NCI-H526 treated with DMSO at 0.1 percent for 48 hours (cell line): Measurements from ENCODE around the gene SOST.
"Not testable (repeated sequence)": the region's sequence is repeated elsewhere in the genome, so short reads cannot be mapped to it uniquely, and the experiment has no call there.

Experiments used
- DNase-seq: peaks from one replicate; lab custom pipeline; 2025; lab: John Stamatoyannopoulos, UW

The SOST gene

GRCh38 chr17:43758497-43759174 lies at the start of gene SOST:
SOST (minus strand) TSS chr17:43758791; CDS start chr17:43758741, 50 bp downstream.
- DNase-seq, result no peak

- DNase-seq, result no peak
These were observed 49.5 kb upstream of the SOST start for GRCh38 chr17:43808076-43808475.

- DNase-seq, result no peak
These were observed 46.5 kb upstream of the SOST start for GRCh38 chr17:43805117-43805516.

- no peak for DNase-seq
These were observed 45.2 kb upstream of the SOST start for GRCh38 chr17:43803758-43804157.

- DNase-seq, result no peak
These were observed 43.3 kb upstream of the SOST start for GRCh38 chr17:43801844-43802243.

DNA sequence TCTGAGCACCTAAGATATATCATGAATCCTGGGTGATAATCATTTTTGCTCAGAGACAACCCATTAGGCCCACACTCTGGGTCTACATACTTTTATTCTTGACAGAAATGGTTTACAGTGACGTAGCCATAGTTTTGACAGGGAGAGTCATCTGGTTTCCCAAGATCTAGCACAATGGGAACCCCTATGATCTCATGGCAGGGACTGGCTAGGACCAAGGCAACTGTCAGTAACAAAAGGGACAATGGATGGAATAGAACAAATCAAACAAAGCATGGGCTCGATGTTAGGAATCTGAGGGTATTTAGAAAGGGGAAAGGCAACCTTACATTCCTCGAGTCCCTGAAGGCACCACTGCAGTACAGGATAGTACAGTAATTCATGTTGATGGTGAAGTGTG lies 42.1 kb upstream of the SOST start:
- no peak for DNase-seq

GRCh38 chr17:43799047-43799446 lies 40.5 kb upstream of the SOST start:
- DNase-seq, result no peak

GRCh38 chr17:43798024-43798423 lies 39.4 kb upstream of the SOST start:
- not testable (repeated sequence) for DNase-seq

DNA sequence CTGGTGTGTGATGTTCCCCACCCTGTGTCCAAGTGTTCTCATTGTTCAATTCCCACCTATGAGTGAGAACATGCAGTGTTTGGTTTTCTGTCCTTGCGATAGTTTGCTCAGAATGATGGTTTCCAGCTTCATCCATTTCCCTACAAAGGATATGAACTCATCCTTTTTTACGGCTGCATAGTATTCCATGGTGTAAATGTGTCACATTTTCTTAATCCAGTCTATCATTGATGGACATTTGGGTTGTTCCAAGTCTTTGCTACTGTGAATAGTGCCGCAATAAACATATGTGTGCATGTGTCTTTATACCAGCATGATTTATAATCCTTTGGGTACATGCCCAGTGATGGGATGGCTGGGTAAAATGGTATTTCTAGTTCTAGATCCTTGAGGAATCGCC lies 34.1 kb upstream of the SOST start:
- not testable (repeated sequence) for DNase-seq

- peak; percentile 85 for DNase-seq
These were observed 33.0 kb upstream of the SOST start for GRCh38 chr17:43791589-43791988.

DNA sequence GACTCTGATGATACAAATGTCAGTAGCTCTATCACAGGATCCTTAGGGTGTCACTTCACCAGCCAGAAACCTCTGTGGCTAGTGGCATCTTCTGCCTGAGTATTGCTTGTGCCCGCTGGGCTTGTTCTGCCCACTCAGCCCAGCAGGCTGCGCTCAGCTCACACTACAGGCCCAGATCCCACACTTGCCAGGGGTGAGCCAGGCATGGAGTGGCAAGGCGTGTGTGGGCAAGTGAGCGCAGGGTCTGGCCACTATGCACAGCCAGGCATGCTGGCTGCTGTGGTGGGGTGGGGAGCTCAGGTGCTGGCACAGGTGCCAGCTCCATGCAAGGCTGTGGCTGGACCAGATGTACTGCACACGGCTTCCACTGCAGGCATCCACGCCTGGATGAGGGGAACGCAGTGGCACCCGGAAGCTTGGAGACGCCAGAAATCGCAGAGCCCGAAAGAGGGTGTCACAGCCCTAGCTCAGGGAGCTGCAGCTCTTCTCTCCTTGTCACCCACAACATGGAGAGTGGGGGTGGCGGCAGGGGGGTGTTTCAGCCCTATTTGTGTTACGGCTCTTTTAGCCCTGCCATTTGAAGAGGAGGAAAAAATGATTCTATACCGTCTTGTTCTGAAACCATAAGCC lies 31.8 kb upstream of the SOST start:
- peak; percentile 35 for DNase-seq

DNA sequence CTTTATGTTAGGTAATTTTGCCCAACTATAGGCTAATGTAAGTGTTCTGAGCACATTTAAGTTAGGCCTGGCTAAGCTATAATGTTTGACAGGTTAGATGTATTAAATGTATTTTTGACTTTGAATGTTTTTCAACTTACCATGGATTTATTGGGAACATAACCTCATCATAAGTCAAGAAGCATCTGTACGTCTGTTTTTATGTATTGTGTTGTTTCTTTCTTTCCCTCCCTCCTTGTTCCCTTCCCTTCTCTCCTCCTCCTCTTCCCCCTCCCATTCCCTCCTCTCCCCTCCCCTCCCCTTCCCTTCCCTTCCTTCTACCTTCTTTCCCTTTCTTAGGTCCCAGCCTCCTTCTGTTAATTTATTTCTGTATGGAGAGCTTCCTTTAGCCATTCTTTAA lies 30.9 kb upstream of the SOST start:
- DNase-seq, result no peak

- no peak for DNase-seq
These were observed 29.9 kb upstream of the SOST start for GRCh38 chr17:43788540-43788939.

- no peak for DNase-seq
These were observed 29.1 kb upstream of the SOST start for GRCh38 chr17:43787728-43788127.

GRCh38 chr17:43784628-43785101 lies 26.1 kb upstream of the SOST start:
- no peak for DNase-seq

DNA sequence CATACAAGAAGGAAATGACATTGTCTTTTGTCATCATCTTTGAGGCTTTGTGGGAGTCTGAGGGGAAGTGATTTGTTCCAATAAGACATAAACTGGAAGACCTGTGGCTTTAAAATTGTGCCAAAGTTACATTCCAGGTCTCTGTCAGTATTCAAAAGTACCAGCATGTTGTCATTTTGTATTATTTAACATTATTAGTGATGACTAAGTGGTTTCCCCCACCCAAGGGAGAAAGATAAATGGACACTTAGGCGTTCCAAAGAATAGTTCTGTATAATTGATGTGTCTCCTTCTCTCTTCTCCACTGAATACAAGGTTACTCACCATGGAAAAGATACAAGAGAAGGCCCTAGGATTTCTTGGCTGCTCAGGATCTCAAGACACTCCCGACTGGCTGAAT lies 25.5 kb upstream of the SOST start:
- DNase-seq, result no peak

DNA sequence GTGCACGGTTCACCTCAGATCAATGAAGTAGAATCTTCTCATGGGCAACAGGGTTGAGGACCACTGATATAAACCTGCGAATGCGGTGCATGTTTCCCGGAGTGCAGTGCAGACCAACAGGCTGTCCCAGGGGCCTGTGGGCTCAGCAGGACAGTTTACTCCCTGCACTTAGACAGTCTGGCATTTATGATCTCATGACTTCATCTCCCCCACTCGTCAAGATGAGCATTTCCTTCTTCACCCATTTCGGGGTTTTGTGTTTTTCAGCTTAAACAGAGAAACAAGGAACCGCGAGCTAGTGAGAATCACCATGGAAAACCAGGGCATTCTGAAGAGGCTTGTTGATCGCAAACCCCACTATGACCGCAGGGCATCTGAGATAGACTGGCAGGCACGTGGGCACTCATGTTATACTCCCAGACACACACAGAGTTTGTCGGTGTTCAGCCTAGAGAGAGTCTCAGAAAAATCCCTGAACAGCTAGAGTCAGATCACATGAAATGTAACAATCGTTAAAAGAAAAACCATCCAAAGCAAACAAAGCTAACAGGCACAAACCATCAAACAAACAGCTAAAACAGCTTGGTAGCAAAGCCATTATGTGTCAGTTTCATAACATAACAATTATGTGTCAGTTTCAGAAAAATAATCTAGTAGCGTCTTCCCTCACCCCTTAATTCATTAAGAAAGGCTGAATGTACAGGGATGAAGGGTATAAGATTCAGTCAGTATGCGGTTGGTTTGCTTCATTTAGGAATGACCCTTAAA lies 24.5 kb upstream of the SOST start:
- DNase-seq, result no peak

DNA sequence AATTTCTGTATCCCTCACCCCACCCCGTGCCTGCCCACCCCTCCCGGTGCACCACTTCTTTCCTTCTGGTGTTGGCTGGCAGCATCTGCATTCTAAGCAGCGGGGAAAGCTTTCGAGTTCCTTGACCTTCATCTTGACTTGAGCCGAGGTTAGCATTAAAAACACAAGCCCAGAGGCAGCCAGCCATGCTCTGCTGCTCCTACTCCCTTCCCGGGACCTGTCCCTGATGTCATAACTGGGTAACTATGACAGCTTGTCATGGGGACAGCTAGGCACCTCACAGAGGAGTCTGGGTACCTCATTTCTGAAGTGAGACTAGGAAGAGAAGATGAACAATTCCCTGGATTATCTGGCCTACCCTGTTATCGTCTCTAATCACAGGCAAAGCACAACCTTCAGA lies 21.5 kb upstream of the SOST start, which contains the start of gene CFAP97D1:
TSS of gene CFAP97D1 (plus strand) at position 301 of the 400 bp plus-strand sequence. CDS start at position 329, 28 bp downstream.
- DNase-seq, result no peak

GRCh38 chr17:43779145-43780125 lies 20.8 kb upstream of the SOST start:
- DNase-seq, result peak; percentile 44

DNA sequence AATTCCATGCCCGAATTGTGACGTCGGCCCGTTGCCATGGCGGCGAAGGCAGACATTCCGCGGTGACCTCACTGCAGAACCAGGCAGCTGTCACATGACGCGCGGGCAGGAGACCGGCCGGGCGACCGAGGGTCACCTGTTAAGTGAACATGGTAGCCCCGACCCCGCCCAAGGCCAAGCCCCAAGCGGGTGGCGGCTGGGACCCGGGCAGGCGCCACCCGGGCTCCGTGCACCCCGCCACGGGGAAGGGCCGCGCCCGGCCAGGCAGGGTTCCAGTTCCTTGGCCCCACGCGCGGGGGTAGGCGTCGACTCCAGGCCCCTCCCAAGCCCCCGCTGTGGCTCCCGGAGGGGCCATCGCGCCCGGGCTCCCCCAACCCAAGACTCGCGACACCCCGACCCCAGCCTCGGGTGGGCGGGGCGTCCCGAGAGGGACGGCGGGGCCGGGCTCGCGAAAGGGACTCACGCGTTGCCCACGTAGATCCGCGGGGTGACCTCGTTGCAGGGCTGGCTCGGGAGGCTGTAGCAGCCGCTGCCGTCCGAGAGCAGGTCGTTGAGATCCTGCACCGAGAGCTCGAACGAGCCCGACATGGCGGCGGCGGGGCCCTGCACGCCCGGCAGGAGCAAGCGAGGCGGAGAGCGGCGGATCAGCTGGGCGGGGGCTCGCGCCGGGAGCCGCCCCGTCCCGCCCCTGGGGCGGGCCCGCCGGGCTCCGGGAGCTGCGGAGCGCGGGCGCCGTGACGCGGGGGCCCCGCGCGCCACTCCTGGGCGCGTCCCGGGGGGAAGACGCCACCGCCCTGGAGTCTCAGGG lies 19.9 kb upstream of the SOST start, which contains the start of gene DUSP3:
TSS of gene DUSP3 (minus strand) at position 641 of the 808 bp plus-strand sequence. CDS start at position 588, 53 bp downstream.
- peak; percentile 49 for DNase-seq
